Measurements from ENCODE around the gene SMOC2.

SMOC2 gene

DNA sequence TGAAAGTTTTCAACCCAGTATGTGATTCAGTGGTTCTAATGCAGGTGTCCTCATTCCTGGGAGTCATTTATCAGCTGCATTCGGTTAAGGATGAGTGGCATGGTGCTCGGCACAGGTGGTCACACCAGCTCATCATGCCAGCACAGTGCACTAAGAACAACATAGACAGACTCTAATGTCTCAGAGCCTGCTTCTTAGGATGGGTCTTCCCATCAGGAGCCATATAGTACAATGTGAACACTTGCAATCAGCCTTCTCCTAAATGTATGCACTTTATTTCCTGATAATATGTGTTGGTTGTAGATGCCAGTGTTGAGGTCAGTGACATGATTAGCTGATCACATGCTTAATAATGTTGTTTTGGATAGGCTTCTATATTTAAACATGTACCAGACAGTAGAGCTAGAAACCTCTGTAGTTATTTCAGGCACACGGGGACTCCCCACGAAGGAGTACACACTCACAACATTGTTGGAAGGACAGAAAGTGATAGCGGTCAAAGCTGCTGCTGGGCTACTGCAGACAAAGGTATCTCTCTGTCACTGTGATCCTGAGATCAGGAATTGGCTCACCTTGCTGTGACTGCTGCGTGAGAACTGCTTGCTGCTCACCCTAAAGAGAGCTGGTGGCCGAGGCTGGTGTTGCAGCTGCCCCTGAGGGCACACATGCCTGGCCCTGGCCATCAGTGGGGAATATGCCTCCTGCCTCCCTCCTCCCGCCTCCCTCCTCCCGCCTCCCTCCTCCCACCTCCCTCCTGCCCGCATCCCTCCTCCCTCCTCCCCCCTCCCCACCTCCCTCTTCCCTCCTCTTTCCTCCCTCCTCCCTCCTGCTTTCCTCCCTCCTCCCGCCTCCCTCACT is 195.4 kb downstream of the SMOC2 start:
- no peak for FAIRE-seq

DNA sequence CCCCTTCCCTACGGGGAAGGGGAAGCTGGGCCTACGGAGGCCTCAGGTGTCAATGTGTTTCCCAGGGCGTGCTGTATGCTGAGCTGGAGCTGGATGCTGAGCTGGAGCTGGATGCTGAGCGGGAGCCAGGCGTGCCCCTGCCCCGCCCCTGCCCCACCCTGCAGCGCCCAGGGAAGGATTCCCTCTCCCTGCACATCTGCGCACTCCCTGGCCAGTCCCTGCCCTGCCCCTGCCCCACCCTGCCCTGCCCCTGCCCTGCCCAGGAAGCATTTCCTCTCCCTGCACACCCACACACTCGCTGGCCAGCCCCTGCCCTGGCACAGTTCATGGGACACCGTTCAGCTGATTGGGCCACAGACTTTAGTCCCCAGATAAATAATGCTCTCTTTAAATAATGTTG is 196.8 kb downstream of the SMOC2 start:
- FAIRE-seq: no peak

DNA sequence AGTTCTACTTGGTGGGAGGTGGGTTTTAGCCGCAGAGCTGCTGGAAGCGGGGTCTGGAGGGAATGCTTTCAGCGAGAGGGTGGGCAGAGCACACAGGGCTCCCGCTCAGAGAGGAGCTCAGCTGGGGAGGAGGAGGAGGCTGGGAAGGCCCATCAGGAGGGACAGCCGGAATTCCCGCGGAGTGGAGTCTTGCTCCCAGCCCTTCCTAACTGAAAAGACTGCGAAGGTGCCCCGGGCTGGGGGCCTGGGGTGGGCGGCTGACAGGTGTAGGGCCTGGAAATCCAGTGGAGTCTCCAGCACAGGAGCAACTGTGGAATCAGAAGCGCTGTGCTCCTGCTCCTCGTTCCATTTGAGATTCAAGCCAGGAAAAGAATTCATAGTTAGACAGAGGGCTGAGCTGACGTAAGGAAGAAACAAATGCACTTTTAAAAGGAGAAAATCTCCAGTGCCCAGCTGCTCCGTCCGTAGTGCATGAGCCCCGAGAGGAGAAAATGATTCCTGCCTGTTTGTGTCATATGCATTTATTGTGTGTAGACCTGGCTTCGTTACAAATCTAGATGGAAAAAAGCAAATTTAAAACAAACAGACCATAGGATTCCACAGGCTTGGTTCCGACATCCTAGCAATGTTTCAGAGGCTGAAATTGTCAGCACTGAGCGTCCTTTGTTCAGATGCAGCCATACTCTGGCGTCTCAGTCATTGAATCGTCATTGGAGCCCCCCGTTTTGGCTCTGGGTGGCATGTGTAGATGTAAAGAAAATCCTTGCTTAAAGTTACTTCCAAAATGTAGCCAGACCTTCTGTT is 197.7 kb downstream of the SMOC2 start:
- no peak for FAIRE-seq

DNA sequence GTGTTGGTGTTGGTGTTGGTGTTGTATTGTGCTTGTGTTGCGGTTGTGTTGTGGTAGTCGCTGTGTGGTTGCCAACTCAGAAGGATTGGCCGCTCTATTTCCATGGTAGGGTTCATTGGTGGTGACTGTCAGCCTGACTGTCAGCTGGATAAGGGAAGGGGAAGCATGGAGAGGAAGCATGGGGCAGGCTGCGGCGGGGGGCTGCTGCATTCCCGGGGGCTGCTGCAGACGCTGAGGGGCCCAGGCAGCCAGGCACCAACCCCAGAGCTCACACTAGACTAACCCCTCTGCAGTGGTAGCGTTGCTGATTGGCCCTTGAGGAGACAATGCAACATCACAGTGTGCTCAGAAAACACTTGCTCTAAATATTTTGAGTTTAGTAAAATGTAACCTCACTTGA is 199.2 kb downstream of the SMOC2 start:
- no peak for FAIRE-seq

DNA sequence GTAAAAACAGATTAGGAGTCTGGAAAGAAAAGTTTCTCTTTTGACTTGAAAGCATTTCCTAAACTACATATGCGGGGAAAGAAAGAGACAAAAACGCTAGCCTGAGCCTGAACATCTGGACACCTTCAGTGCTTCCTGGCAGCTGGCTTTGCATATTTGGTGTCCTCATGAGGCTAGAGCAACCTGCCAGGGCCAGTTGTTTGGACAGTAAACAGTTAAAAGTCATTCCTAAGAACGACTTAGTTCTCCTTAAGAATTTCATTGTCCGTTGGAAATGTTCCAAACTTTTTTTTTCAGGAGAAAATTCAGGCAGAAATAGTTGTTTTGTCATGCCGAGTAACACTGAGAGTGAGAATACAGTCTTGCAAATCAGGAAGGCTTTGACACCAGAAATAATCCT is 199.8 kb downstream of the SMOC2 start:
- FAIRE-seq: no peak

DNA sequence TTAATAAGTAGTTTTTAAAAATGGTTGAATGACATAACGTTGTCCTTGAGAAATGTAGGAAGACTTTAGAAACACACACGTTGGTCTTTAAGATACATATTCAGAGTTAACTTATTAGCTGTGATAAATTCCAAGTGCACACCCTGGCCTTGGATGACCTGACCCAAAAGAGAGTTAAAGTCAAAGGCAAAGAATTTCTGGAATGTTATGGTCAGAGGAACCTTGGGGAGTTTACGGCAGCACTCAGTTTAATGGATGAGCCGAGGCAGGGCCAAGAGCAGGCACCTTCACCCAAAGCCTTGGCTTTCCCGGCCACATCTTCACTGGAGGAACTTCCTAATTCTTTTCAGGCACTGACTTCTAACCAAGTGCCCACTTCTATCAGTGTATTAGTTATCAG is 200.5 kb downstream of the SMOC2 start:
- no peak for FAIRE-seq

DNA sequence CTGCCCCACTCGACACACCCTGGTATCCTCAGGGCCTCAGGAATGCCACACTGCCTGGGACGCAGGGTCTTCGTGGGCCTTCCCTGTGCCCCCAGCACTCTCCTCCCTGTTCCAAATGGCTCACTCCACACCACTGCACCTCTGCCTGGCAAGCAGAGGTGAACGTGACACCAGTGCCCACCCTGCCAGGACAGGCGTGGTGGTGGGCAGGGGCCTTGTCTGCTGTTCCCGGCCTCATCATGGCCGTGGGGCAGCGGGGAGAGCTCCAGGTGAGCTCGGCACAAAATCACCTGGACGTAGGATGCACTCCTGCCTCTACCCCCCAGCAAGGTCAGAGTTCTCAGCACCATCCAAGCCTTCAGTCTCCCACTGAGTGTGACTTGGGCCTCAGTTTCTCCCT is 202.4 kb downstream of the SMOC2 start:
- no peak for FAIRE-seq

DNA sequence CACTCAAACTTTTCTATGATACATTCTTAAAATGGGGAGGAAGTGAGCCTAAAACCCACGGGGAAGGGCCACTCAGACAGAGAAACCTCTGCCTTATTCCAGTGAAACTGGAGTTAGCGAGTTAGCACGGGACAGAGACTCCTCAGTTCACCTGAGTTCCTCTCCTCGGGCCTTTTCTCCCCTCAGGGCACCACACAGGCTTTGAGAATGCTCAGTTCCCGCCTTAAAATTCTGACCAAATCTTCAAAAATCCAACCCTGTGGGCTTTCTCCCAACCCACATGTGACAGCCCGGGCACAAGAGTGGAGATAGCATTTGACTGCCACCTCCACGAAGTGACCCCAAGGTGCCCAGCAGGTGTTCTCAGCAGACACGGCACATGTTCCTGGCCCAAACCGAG is 204.3 kb downstream of the SMOC2 start:
- no peak for FAIRE-seq

DNA sequence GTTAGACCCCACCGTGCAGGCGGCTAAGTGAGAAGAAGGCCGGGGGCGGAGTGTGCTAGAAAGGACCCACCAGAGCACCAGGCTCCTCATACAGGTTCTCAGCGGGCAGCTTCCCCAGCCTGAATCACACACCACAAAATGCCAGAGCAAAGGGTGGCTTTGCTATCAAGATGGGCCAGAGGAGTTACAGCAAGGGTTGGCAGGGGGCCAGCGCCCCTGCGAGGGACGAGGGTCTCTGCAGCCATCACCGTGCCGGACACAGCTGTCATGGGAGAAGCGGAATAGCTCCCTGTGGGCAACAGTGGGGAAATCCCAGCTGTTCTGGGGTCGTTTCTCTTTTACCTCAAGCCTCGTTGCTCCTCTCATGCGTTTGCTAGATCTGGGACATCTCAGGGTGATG is 206.3 kb downstream of the SMOC2 start:
- no peak for FAIRE-seq

DNA sequence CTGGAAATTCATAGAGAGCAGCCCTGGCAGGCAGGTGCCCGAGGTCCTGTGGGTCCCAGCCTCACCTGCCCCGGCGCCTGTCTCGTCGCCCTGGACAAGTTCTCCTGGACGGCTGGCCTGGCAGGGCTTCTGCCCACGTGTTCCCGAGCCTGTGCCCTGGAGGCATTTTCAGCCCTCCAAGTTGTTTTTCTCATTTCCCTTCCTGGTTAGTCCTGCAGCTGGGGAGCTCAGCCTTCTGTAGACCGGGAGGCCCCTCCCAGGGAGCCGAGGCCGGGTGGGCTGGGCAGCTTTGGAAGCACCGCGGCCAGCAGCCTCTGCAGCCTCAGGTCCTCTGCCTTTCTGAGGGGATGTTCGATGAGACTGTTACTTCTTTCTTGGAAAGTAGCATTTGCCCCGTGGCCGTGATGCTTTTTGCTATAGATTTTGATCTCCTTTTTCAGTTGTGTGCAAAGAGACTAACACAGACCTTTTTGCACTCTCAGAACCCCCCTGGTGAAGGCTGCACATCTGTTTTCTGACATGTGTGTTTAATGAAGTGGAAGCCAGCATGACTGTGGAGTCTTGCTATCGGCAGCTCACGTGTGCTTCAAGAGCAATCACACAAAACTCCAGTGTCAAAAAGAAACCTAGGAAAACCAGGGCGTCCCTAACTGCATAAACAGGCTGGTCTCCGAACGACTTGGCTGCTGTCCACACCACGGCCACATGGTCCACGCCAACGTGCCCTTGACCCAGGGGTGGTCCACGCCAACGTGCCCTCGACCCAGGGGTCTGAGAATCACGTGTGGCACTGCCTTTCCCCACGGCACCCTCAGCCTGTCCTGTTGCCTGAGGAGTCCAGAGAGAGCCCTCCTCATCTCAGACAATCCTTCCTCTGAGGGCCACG is 207.5 kb downstream of the SMOC2 start:
- no peak for FAIRE-seq

DNA sequence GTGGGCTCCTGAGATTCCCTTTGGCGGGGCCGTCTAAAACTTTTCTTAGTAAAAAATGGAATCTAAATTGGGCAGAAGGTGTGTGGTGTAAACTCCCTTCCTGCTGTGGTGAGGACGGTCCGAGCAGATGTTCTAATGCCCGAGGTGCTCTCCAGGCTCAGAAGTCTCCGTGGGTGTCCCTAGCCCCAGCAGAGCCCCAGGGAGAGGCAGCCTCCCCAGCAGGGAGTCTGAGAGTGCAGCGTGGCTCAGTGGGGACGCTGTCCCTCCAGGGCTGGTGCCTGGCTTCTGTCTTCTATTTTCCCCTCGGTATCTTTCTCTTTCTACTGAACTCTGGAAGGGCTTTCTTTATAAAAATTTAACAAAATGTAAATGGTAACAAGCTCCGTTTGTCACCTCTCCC is 208.2 kb downstream of the SMOC2 start:
- no peak for FAIRE-seq

DNA sequence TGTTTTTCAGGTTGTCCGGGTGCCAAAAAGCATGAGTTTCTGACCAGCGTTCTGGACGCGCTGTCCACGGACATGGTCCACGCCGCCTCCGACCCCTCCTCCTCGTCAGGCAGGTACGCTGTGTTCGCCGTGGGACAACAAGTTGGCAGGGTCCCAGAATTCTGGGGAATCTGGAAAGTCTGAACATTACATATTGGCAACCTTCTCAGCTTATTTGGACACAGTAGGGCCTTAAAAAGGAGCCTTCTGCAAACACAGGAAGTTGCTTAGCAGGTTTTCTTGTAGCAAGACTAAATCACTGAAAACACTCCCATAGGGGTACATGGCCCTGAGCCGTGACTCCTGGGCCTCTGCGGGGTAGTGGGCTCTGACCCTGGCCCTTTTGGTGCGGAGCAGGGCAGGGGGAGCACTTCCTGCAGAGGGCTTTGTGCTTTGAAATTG is 209.7 kb downstream of the SMOC2 start:
- FAIRE-seq: no peak

DNA sequence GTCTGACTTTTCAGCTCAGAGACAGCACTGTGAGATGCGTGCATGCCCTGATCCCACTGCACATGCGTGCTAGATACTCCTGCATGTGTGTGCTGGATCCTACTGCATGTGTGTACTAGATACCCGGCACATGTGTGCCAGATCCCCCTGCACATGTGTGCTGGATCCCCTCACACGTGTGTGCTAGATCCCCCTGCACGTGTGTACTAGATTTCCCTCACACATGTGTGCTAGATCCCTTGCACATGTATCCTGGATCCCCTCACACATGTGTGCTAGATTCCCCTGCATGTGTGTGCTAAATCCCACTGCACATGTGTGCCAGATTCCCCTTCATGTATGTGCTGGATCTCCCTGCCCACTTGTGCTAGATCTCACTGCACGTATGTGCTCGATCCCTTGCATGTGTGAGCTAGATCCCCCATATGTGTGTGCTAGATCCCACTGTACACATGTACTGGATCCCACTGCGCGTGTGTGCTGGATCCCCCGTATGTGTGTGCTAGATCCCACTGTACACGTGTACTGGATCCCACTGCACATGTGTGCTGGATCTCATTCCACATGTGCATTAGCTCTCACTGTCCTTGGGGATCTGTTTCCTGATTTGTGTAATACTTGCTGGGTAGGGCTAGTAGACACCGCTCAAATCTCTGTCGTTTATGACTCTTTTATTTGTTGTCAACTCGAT is 214.6 kb downstream of the SMOC2 start:
- no peak for FAIRE-seq

DNA sequence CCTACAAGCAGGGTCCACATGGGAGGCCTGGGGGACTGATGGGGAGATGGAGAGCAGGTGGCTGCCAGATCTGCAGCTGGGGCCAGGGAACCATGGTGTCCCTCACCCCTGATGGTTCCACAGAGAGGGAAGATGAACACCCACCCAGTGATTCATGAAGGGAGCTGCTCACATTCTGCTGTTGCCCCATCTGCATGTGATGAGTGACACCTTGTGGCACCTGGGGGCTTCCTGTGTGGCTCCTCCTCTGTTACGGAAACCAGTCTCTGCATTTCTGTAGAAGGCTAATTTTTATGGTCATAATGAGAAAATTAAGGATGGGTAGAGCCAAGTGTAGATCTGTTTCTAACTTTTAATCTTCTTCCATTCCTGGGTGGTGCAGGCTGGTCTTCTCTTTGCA is 217.1 kb downstream of the SMOC2 start:
- FAIRE-seq: no peak

DNA sequence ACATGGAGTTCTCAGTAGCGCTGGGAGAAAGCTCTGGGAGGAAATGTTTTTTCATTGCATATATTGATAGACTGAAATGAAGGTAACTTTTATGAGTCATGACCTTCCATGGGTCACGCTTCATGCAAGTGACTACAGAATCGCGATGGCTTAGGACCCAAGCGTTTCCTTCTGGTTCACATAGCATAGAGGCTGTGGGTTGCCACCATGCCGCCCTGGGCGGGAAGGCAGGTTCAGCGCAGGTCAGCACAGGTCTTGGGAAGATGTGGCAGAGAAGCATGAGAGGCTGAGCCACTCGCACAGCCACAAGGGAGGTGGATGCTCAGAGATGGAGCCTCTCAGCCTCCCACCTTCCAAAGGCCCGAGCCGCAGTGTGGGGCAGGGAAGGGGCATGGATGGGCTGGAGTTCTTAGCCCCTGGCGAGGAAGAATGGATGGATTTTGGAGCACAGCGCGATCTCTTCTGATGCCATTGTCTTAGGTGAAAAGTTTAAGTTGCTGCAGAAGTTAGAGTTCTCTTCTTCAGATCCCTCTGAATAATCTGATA is 219.5 kb downstream of the SMOC2 start:
- no peak for FAIRE-seq

DNA sequence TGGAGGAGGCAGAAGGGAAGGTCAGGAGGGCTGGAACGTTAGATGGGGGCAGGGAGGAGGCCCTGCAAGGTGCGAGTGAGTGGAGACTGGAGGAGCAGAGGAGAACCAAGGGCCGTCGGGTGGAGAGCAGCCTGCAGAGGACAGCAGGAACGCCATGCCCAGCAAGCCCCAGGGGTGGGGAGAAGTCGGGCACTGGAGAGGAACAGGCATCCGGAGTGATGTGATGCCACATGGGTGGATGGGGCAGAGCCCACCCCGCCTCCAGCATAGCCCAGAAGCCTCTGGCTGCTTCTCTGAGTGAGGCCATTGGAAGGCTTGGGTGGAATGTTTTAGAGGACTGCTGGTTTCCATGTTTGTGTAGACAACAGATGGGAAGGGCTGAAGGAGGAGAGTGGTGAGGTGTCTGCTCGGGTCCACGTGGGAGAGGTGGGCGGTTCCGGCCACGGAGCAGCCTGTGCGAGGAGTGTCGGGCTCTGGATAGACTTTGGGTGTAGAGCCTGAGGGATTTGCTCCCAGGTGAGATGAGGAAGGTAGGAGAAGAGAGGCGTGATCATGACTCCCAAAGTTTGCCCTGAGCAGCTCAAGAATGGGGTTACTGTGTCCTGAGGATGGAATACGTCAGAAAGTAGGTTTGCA is 221.4 kb downstream of the SMOC2 start:
- FAIRE-seq: no peak

DNA sequence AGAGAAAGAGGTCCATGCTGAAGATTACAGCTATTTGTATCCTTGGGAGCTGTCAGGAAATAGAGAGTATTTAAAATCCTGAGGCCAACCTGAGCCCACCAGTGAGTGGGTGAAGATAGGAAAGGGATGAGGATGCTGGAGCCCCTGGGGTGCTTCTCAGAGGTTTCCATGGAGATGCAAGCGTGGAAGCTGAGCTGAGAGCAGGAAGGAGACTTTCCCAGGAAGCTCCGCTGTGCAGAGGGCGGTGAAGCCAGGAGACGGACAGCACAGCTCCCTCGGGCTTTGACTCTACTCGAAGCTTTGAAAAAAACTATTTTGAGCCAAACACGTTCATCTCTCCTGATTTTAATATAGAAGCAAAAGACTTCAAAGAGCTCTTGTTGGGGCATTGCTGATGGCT is 222.1 kb downstream of the SMOC2 start:
- no peak for FAIRE-seq

DNA sequence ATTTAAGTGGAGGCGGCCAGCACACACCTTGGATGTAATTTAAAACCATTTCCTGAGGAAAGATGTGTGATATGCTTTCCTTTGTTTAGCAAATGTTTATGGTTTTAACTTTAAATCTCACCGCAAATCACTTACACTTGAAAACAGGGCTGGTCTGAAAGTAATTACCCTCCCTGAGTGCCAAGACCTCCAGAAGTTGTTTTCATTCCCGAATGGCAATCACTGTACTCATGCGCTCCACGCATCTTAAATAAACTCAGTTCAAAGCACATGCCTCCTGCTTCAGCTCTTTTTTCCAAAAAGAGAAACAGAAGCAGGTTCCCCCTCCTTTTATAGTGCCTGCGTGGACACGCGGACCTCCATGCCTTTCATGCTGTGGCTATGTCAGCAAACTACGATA is 224.0 kb downstream of the SMOC2 start:
- FAIRE-seq: no peak

DNA sequence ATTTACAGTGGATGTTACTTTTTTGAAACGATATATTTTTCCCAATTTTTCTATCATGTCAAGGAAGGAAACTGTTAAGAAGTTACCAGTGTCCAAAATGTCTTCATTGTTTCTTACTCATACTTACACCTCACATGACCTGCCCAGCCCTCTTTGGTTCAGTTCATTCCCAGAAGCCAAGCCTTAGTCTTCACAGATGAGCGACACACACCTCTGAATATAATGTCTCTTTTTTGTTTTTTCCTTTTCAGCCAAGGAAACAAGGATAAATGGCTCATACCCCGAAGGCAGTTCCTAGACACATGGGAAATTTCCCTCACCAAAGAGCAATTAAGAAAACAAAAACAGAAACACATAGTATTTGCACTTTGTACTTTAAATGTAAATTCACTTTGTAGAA is 225.2 kb downstream of the SMOC2 start:
- FAIRE-seq: no peak

DNA sequence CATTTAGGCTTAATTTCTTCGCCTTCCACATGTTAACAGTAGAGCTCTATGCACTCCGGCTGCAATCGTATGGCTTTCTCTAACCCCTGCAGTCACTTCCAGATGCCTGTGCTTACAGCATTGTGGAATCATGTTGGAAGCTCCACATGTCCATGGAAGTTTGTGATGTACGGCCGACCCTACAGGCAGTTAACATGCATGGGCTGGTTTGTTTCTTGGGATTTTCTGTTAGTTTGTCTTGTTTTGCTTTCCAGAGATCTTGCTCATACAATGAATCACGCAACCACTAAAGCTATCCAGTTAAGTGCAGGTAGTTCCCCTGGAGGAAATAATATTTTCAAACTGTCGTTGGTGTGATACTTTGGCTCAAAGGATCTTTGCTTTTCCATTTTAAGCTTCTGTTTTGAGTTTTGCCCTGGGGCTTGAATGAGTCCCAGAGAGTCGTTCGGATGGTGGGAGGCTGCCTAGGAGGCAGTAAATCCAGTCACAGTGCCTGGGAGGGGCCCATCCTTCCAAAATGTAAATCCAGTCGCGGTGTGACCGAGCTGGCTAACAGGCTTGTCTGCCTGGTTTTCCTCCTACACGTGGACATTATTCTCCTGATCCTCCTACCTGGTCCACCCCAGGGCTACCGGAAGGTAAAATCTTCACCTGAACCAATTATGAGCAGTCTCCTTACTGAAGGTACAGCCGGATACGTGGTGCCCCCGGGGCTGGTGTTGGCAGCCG is 225.9 kb downstream of the SMOC2 start:
- no peak for FAIRE-seq

DNA sequence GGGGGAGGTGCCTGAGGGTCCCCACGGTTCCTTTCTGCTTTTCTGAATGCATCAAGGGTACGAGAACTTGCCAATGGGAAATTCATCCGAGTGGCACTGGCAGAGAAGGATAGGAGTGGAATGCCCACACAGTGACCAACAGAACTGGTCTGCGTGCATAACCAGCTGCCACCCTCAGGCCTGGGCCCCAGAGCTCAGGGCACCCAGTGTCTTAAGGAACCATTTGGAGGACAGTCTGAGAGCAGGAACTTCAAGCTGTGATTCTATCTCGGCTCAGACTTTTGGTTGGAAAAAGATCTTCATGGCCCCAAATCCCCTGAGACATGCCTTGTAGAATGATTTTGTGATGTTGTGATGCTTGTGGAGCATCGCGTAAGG is 226.4 kb downstream of the SMOC2 start:
- FAIRE-seq: no peak
